HG03558 (cell line): Measurements from ENCODE around the gene POLD4.

ENCODE experiments used
- ATAC-seq: cut with Tn5 transposase; IDR thresholded peaks from one replicate; pipeline ENCODE4 v1.9.1; 2021; ENCODE audit warnings: moderate number of reproducible peaks; ENCODE audit not compliant: unreplicated experiment; ENCODE audit errors: extremely low read depth

POLD4 gene

GRCh38 chr11:67304511-67305113 lies 48.7 kb downstream of the POLD4 start:
- no peak for ATAC-seq

DNA sequence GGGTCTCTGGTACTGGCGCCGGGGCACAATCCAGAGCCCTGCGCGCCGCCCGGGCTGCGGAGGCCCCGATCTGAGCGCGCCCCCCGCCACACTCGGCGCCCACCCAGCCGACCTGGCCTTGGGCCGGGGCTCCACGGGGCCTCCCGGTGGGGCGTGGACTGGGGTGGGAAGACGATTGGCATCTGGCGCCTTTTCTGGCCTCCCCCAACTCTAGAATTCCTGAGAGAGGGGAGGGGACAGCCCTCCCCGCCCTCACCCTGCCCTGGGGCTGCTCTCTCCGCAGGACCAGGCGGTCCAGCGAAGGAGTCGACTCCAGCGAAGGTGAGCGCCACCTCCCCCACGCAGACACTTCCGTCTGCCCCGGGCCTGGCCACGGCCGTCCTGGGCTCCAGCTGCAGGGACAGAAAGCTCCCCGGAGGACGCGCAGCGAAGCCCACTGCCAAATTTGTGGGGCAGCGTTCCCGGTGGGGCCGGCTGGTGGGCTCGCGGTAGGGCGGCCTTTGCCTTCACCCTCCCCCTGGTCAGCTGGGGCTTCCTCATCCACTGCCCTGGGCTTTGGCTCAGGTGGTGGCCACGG lies 49.4 kb downstream of the POLD4 start:
- ATAC-seq = no peak

DNA sequence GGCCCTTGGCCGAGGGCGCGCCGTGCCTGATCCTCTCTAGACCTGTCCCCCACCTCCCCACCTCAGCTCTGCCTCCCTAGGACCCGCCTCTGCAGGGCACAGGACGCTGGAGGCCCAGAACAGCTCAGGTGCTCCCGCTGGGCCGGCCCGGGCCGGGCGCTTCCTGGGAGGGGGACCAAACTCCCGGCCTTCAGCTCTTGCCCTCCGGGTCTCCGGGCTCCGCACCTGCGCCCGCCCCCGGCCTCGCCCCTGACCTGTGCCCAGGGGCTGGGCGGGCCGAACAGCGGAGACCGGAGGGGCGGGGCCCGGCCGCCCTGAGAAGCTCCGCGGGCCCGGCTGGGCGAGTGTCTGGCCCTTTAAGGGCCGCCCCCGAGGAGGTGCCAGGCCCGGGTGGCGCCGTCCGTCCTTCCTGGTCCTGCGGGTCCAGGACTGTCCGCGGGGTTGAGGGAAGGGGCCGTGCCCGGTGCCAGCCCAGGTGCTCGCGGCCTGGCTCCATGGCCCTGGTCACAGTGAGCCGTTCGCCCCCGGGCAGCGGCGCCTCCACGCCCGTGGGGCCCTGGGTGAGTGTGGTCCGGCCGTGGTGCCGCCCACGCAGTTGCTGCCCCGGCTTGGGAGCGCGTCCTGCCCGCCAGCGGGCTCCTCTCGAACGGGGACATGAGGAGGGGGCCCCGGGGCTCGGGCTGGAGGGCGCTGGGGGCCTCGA lies 50.1 kb downstream of the POLD4 start, which contains the start of gene SSH3:
TSS of gene SSH3 (plus strand) at position 399 of the 703 bp plus-strand sequence. CDS start at position 495, 96 bp downstream.
- no peak for ATAC-seq

- ATAC-seq = no peak
Measured at GRCh38 chr11:67302571-67303131, 50.7 kb downstream of the POLD4 start.

- no peak for ATAC-seq
Measured at GRCh38 chr11:67301951-67302516, 51.3 kb downstream of the POLD4 start.

DNA sequence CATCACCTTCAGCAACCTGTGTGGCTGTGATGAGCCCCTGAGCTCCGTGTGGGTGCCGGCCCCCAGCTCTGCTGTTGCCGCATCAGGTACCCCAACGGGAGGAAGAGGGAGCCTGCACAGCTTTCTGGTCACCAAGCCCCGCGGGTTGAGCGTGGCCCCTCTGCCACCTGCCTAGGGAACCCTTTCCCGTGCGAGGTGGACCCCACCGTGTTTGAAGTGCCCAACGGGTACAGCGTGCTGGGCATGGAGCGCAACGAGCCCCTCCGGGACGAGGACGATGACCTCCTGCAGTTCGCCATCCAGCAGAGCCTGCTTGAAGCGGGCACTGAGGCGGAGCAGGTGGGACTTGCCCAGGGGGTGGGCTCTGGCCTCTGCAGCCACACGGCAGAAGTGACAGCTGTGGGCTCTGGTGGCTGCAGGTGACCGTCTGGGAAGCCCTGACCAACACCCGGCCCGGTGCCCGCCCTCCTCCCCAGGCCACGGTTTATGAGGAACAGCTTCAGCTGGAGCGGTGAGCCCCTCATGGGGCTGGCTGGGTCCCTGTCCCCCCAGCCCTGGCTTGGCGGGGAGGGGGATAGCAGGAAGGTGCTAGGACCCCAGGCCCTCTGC lies 51.9 kb downstream of the POLD4 start:
- no peak for ATAC-seq
